HG03354 (cell line): ENCODE data around the gene PAX2.

Source experiments
- ATAC-seq: cut with Tn5 transposase; IDR thresholded peaks from one replicate; pipeline ENCODE4 v1.9.1; 2021; ENCODE audit warnings: mild to moderate bottlenecking; ENCODE audit not compliant: unreplicated experiment, poor library complexity, severe bottlenecking

The PAX2 gene

GRCh38 chr10:100781145-100781665 is 35.8 kb downstream of the PAX2 start:
- no peak for ATAC-seq

GRCh38 chr10:100782461-100783244 is 37.3 kb downstream of the PAX2 start:
- ATAC-seq = no peak

GRCh38 chr10:100784126-100784525 is 38.7 kb downstream of the PAX2 start:
- ATAC-seq = no peak

- no peak for ATAC-seq
Observed at GRCh38 chr10:100786591-100786990, 41.2 kb downstream of the PAX2 start.

GRCh38 chr10:100788002-100788903 is 42.9 kb downstream of the PAX2 start:
- ATAC-seq = no peak

GRCh38 chr10:100790761-100791208 is 45.4 kb downstream of the PAX2 start:
- ATAC-seq = no peak

- no peak for ATAC-seq
Observed at GRCh38 chr10:100791369-100792058, 46.1 kb downstream of the PAX2 start.

GRCh38 chr10:100792574-100792973 is 47.2 kb downstream of the PAX2 start:
- ATAC-seq = no peak

- no peak for ATAC-seq
Observed at GRCh38 chr10:100793055-100793454, 47.7 kb downstream of the PAX2 start.

GRCh38 chr10:100799881-100800280 is 54.5 kb downstream of the PAX2 start:
- ATAC-seq = no peak

- ATAC-seq = no peak
Observed at GRCh38 chr10:100800931-100801330, 55.5 kb downstream of the PAX2 start.

GRCh38 chr10:100802196-100802595 is 56.8 kb downstream of the PAX2 start:
- ATAC-seq = no peak

- no peak for ATAC-seq
Observed at GRCh38 chr10:100802607-100803006, 57.2 kb downstream of the PAX2 start.

- ATAC-seq = no peak
Observed at GRCh38 chr10:100803492-100803891, 58.1 kb downstream of the PAX2 start.

- ATAC-seq = no peak
Observed at GRCh38 chr10:100803908-100804307, 58.5 kb downstream of the PAX2 start.

- no peak for ATAC-seq
Observed at GRCh38 chr10:100805543-100806355, 60.4 kb downstream of the PAX2 start.

GRCh38 chr10:100806356-100806645 is 60.9 kb downstream of the PAX2 start:
- ATAC-seq = no peak

- no peak for ATAC-seq
Observed at GRCh38 chr10:100807241-100807951, 62.0 kb downstream of the PAX2 start.

GRCh38 chr10:100808876-100809275 is 63.5 kb downstream of the PAX2 start:
- no peak for ATAC-seq
